GM11168 (cell line): Measurements from ENCODE around the gene LASP1.

ENCODE experiments used
- in situ Hi-C: fragments of 300-500 bp; cut with MboI; formaldehyde crosslinking; loops from one replicate; pipeline ENCODE4 v1.12.0; 2022; ENCODE audit warnings: low sequenced_read_pairs; ENCODE audit not compliant: unreplicated experiment

The LASP1 gene

GRCh38 chr17:38868817-38869525 is 887 bp upstream of the LASP1 start:
- in situ Hi-C loops = no loop called here

DNA sequence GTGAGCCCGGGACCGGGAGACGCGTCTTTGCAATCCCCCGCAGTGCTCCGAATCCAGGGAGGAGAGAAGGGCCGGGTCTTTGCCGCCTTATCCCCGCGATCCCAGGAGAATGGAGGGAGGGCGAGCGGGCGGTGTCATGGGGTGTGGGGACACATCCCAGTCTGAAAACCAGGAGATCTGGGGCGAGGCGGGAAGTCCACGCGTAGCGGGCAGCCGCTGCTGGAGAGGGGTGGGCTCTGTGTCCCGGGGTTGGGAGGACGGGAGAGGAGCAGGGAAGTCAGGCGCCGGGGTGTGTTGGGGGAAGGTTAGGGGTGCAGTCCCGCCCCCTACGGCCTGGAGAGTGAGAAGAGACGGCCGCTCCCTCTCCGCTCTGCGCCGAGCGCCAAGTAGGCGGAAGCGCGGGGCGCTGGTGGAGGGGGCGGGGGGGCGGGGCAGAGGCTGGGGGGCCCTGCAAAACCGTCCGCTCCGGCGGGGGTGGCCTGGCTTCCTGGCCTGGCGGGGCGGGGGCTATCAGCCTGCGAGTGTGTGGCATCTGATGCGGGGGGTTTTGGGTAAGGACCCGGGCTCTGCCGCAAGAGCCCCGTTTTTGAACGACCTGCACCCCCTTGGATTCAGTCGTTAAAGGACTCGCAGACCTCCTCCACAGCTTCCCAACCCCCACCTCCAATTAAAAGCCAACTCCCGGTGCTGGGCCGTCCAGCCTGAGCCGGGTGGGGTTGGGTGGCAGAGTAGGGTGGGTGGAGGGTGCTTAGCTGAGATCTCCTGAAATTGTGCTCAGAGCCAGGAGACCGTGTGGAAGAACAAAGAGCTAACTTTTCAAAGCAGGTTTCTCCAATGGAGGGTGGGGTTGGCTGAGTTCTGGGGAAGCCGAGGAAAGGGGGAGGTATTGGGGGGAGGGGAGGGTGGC is 654 bp downstream of the LASP1 start:
- in situ Hi-C loops = no loop called here

DNA sequence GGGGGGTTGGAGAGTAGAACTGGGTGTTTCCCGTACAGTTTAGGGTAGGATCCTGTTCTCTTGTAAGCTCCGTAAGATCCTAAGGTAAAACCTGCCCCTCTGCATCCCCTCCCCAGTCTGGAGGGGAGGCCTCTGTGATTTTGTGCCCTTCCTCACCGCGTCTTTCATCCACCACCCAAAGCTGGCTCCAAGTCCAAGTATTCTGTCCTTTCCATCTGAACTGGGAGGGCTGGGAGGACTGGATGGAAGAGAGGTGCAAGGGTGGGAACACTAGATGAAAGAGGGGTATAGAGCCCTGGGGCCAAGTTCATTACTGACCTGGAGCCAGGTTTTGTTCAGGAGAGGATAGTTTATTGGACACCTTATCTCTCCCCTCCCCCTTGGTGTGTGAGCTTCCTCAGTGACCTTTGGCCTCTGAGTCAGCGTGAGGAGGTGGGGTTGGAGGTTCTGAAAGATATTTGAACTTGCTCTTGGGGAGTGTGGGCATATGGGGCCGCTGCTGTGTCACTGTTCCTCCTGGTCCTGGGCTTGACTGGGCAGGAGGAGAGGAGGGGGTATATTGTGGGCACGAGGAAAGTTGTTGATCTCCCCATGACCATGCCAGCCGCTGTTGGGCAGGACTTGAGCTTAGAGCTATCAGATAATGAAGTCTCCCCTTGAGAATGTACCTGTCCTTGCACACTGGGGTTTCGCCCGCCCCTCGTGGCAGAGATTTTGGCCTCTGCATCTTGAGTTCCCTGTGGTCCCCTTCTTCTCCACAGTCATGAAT is 1.6 kb downstream of the LASP1 start:
- in situ Hi-C loops = no loop called here

DNA sequence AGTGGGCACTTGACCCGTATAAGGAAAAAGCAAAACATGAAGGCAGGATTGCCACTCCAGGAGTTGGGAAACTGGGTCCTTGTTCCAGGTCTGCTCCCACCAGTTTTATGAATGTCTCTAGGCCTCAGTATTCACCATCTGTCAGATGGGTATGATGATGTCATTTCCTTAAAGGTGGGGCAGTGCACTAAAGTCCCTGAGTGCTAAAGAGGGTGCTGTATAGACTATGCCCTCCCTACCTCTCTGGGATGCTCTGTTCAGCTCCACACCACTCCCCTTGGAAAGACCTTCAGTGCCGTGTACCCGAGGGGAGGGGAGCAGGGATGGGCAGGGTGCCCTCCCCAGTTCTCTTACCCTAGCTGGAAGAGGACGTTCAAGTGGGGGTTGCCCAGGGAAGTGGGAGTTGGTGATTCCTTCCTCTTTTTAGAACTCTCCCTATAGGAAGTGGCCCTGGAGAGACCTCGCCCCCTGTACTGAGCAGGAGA is 2.2 kb downstream of the LASP1 start:
- in situ Hi-C loops = no loop called here

DNA sequence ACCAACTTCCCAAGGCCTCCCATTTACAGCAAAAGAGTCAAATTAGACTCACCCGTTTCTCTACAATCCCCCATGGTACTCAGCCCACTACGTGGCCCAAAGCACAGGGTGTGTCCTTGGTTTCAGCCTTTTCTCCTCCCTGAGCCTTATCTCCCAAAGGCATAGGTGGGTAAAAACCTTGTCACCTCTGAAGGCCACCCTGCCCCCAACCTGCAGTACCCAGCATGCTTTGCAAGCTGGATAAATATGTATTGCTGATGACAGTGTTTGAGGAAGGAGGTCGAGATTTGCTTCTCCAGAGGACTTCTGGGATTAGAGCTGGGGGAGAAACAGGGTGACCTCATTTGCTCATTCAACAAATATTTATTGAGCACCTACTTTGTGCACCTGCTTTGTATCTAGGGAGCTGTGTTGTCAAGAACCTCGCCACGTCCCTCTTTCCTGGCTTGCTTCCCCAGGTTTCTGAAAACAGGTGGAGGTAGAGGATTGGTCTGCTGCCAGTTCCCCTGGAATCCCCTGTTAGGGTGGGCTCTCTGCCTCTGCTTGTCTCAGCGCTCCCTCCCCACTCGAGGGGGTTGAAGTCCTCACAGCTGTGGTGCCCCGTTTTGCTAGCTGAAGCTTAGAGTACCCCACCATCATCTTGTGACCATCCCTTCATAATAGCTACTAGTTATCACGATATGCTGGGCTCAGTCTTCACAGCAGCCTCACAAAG is 3.0 kb downstream of the LASP1 start:
- in situ Hi-C loops = no loop called here

DNA sequence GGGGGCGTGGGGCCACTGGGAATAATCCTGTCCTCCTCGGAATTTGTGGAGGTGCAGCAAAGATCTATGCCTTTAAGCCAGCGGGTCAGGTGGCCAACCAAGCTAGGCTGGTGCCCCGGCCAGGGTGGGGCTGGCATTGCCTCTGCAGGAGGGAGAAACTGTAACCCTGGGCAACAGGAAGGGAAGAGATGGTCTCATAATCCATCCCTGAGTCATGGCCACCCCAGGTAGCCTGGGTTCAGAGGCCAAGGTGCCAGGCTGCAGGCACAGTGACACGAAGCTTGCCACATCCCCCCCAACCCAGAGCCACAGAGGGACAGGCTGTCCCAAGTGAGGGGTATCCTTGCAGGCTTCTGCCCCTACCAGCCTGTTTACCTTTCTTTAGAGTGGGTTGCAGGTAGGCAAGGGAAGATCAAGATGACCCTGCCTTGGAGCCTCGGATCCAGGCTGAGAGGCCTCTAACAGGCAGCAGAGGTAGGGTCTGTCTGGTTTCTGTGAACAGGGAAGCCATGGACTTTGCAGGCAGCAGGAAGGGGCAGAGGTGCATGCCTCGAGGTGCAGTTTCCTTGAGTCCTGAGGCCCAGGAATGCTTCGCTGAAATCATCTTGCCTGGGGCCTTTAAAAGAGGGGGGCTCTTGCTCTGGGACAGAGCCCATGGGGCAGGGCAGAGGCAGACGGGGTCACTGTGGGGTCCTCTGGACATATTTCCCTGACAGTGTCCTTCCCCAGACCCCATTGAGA is 4.0 kb downstream of the LASP1 start:
- in situ Hi-C loops = no loop called here

DNA sequence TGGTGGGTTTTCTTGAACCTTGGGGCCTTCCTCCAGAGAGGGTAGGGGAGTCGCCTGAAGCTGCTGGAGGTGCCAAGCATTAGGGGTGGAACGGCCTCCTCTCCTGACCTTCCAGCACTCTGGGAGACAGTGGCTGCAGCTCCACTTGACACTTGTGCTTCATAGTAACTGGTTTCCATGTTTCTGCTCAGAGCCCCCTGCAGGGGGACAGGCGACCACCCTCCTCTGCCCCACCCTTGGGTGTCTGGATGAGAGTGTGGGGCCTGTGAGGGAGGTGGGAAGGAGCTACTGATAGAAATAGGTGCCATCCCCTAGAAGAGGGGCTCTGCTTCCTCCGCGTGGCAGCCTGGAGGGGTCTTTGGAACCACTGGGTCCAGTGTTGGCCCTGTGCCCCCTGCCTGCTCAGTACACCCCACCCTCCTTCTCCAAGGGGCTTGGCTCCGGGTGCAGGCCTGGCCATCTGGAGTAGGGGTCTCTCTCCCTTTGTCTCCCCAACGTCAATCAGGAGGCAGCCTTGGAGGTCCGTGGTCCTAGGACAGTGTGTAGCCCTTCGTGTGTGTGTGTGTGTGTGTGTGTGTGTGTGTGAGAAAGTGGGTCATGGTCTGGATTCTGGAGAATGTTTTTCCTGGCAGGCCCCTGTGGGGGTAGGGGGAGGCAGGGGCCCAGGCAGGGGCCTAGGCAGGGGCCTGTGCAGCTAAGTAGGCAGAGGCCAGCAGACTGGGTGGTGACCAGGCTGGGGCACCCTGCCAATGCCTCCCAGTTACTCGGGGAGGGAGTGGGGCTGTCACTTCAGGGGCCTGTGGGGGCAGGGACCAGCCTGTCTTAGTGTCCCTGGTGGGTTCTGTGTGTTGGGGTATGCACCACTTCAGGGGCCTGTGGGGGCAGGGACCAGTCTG is 4.9 kb downstream of the LASP1 start:
- in situ Hi-C loops = no loop called here

DNA sequence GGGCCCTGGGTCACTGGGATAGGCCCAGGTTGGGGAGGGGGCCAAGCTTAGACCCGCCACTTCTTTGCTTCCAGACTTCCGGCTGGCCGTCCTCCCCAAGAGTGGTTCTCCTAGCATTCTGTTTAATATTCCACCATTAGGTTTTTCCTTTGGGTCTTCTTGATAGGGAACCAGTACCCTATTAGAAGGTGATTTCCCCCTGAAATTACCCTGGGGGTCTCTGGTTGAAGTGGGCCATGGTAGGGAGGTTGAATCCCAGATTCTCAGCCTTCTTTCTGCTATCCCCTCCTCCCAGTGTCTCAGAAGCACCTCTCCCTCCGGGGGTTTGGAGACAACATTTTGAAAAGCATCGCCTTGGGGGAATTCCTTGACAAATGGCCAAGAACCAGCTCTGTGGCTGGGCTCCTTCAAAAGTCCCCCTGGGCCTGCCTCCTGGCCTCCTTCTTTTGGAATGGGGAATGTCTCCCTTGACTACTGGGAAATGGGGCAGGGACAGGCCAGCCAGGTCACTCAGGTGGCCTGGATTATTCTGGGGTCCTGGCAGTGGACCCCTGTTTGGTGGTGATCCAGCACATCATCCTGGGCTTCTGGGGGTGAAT is 5.7 kb downstream of the LASP1 start:
- in situ Hi-C loops = no loop called here

GRCh38 chr17:38877130-38877851 is 7.4 kb downstream of the LASP1 start:
- in situ Hi-C loops = no loop called here

DNA sequence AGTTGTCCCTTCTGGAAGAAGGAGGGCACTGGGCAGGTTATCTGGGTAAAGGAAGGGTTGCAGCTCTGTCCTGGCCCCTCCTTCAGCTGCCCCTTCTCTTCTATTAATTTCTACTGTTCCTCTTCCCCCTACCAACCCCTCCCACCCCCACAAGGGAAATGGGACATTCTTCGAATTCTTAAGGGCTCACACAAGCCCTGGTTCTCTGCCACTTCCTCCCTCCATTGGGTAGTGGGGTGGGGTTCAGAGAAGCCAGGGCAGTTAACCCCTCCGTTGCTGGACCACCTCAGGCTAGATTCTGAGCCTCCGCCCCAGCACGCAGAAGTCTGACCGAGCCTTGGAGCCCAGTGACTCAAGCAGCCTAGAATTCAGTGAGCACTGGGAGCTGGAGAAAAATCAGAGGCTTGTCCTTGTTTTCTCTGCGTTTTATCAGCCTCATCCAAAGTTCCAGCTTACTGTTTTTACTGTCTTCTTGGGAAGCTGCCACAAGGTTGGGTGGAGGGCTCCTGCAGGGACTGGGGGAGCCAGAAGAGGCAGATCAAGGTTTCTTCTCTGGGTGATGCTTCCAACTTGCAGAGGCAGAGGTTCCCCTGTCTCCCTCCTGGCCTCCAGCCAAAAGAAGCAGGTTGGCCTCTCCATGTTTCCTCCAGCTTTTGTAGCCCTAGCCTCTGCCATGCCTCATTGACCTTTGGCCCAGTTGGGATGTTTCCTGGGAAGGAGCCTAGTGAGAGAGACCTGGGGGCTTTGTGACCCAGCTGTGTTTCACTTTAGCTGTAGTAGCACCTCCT is 10.2 kb downstream of the LASP1 start:
- in situ Hi-C loops = no loop called here

GRCh38 chr17:38881600-38882191 is 11.8 kb downstream of the LASP1 start:
- in situ Hi-C loops = no loop called here

- in situ Hi-C loops = no loop called here
Measured at GRCh38 chr17:38882870-38883269, 13.0 kb downstream of the LASP1 start.

DNA sequence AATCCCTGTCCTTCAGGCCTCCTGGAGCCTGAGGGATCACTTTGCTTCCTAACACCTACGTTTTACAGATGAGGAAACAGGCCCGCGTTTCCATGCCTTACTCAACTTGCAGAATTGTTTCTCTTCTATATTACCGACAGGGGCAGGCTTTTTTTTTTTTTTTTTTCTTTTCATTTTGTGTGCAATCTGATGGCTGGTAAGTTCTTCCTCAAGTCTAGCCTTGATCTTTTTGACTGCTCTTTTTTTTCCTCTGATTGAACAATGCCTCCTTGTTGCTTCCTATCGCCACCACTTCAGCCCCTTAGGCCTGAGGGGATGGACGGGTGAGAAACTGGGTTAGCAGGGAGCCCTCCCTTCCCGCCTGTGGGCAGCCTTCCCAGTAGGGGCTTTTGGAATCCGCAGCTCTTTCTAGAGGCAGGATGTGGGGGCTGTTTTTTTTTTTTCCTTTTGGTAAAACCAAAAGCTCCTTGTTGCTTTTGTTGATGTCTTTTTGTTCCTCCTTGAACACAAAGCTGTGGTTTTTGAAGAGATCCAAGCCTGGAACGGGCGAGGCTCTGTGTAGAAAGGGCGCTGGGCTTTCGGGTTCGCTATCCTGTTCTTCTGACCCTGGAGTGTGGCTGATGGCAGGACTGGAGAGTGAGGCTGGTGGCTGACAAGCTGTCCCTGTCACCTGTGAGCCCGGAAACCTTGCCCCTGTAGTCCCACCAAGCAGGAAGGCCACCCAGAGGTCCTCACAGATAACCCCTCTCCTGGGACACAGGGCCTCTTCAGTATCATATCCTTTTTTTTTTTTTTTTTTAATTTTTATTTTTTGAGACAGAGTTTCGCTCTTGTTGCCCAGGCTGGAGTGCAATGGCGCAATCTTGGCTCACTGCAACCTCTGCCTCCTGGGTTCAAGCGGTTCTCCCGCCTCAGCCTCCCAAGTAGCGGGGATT is 14.0 kb downstream of the LASP1 start:
- in situ Hi-C loops = no loop called here

DNA sequence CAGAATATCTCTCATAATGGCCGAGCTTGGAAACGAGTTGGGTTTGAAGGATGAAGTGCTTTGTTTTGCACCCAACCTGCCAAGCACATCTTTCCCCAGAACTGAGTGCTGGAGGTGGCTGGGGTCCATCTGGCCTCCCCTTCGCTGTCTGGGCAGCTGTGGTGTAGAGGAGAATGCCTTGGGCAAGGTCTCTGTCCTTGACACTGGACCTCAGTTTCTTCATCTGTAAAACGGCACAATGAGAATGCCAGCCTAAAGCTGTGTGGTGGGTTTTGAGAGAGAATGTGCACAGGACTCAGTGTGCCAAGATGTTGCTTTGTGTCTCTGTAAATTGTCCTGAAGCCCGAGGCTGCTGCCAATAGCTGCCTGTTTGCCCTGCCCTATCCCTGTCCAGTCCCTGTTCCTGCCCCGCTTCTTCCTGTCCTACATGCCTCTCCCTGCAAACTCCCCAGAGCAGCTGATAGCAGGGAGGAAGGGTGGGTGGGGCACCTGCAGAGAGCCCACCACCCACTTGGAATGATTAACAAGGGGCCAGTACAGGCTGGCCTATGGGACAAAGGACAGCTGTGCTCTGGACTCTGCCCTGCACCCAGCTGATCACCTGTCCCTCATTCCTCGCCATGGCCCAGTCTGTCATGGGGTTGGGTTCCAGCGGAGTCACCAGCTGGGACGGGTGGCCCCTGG is 15.3 kb downstream of the LASP1 start:
- in situ Hi-C loops = no loop called here
